ENCODE results near the gene ERP44.

DNA sequence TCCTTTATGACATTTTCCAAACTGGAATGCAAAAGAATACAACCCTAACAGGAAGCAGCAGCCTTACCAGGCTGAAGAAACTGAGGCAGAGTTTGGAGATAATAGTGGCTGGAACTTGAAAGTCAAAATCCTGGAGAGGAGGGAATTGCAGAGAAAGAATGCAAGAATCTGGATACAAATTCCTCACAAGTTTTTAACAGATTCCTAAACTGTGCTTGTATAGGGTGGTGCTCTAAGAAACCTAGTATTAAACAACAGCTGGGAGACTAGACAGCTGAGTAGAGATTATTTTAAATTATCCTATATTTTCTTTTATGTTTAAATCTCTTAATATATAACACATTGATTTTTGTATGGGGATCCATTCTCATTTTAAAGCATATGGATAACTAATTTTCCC lies 31.0 kb upstream of the ERP44 start:
- TF ChIP-seq, protein P1, sequence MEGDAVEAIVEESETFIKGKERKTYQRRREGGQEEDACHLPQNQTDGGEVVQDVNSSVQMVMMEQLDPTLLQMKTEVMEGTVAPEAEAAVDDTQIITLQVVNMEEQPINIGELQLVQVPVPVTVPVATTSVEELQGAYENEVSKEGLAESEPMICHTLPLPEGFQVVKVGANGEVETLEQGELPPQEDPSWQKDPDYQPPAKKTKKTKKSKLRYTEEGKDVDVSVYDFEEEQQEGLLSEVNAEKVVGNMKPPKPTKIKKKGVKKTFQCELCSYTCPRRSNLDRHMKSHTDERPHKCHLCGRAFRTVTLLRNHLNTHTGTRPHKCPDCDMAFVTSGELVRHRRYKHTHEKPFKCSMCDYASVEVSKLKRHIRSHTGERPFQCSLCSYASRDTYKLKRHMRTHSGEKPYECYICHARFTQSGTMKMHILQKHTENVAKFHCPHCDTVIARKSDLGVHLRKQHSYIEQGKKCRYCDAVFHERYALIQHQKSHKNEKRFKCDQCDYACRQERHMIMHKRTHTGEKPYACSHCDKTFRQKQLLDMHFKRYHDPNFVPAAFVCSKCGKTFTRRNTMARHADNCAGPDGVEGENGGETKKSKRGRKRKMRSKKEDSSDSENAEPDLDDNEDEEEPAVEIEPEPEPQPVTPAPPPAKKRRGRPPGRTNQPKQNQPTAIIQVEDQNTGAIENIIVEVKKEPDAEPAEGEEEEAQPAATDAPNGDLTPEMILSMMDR (IDR thresholded peaks at IDR 0.05): no peak
- TF ChIP-seq POLR2A (IDR thresholded peaks at IDR 0.05): no peak

Data from lower leg skin (tissue), 3 donors.